Brain microvascular endothelial cell (primary cell): Measurements from ENCODE around the gene HLA-DQA2.
A peak's percentile ranks its signal among the peaks of the same experiment; 100 is the strongest.
"Not testable (repeated sequence)": the region's sequence is repeated elsewhere in the genome, so short reads cannot be mapped to it uniquely, and the experiment has no call there.

ENCODE experiments used
- DNase-seq: peaks from one replicate; pipeline ENCODE4 v3.0.0-alpha.2; 2020
- H3K27ac ChIP-seq: fragments of 250-450 bp; sonication (Bioruptor Pico); 2 replicates; pipeline ENCODE4 v1.5.1; 2020; ENCODE audit warnings: mild to moderate bottlenecking, moderate library complexity
- H3K27me3 ChIP-seq: fragments of 250-450 bp; sonication (Bioruptor Pico); replicated peaks from 2 replicates; pipeline ENCODE4 v1.5.1; 2020; ENCODE audit warnings: mild to moderate bottlenecking
- H3K36me3 ChIP-seq: fragments of 250-450 bp; sonication (Bioruptor Pico); replicated peaks from 2 replicates; pipeline ENCODE4 v1.5.1; 2020; ENCODE audit warnings: mild to moderate bottlenecking
- H3K4me3 ChIP-seq: 2 replicates; pipeline ENCODE4 v1.5.1; 2011; ENCODE audit warnings: low read depth, mild to moderate bottlenecking, control low read depth, low read length, moderate library complexity
- CTCF ChIP-seq: IDR thresholded peaks from 2 replicates; pipeline ENCODE4 v1.5.1; 2011; ENCODE audit warnings: low read depth, mild to moderate bottlenecking, moderate library complexity, low read length, control low read depth, inconsistent platforms; ENCODE audit errors: missing control alignments
- in situ Hi-C: cut with HindIII; loops from 2 replicates; pipeline ENCODE4 v1.10.0; 2017; ENCODE audit warnings: low sequenced_read_pairs, low pct_ligation_motif_present

Gene HLA-DQA2

GRCh38 chr6:32741031-32741960 is at the start of gene HLA-DQA2:
Gene HLA-DQA2, plus strand, starts transcription at chr6:32741391. Its CDS starts 53 bp downstream, at chr6:32741444.
- in situ Hi-C loops, result no loop called here
- Histone ChIP-seq H3K27me3 (no peaks in the 10 kb centered on the region), H3K36me3 (no peaks in the 10 kb centered on the region), H3K27ac (no peak within 1 kb of the TSS), H3K4me3 (no peak within 1 kb of the TSS)
- TF ChIP-seq CTCF, result no peak
- no peak for DNase-seq

- H3K4me3 ChIP-seq, result no peak overlapping the region
- no peak for DNase-seq
- H3K36me3 ChIP-seq, result no peaks in the 10 kb centered on the region
- no peaks in the 10 kb centered on the region for H3K27me3 ChIP-seq
- no peak overlapping the region for H3K27ac ChIP-seq
- TF ChIP-seq CTCF, result peak; percentile 62
- in situ Hi-C loops, result no loop called here
Observed at GRCh38 chr6:32692019-32692418, 49.2 kb upstream of the HLA-DQA2 start.

- in situ Hi-C loops, result no loop called here
- Histone ChIP-seq H3K27ac (no peak overlapping the region), H3K4me3 (no peak overlapping the region), H3K27me3 (no peaks in the 10 kb centered on the region), H3K36me3 (no peaks in the 10 kb centered on the region)
- no peak for TF ChIP-seq CTCF
- no peak for DNase-seq
Observed at GRCh38 chr6:32697031-32697430, 44.2 kb upstream of the HLA-DQA2 start.

- no peak overlapping the region for H3K4me3 ChIP-seq
- H3K27me3 ChIP-seq, result no peaks in the 10 kb centered on the region
- no peak overlapping the region for H3K27ac ChIP-seq
- H3K36me3 ChIP-seq, result no peaks in the 10 kb centered on the region
- peak; percentile 77 for TF ChIP-seq CTCF
- peak; percentile 11 for DNase-seq
- in situ Hi-C loops, result no loop called here
Observed at GRCh38 chr6:32700391-32701040, 40.7 kb upstream of the HLA-DQA2 start.

GRCh38 chr6:32703347-32703746 is 37.8 kb upstream of the HLA-DQA2 start:
- H3K4me3 ChIP-seq, result no peak overlapping the region
- H3K27ac ChIP-seq, result no peak overlapping the region
- in situ Hi-C loops, result no loop called here
- no peaks in the 10 kb centered on the region for H3K27me3 ChIP-seq
- no peaks in the 10 kb centered on the region for H3K36me3 ChIP-seq
- no peak for TF ChIP-seq CTCF
- DNase-seq, result no peak

GRCh38 chr6:32705164-32705563 is 36.0 kb upstream of the HLA-DQA2 start:
- DNase-seq, H3K36me3 ChIP-seq, H3K4me3 ChIP-seq, H3K27ac ChIP-seq, in situ Hi-C loops, H3K27me3 ChIP-seq: not testable (repeated sequence)
